Stimulated activated CD4-positive, alpha-beta T cell treated with anti-CD3 and anti-CD28 coated beads, TNF-alpha, amount 100 ng/mL, for 24 hours (primary cell): ENCODE results near the gene ZNF30.
"Not testable (repeated sequence)": the region's sequence is repeated elsewhere in the genome, so short reads cannot be mapped to it uniquely, and the experiment has no call there.

Experiments
- DNase-seq, 3 experiments: peaks; one replicate each; pipeline ENCODE4 v3.0.0-alpha.2; 2020; ENCODE audit warnings: low read depth in 3 of 3

ZNF30 gene

GRCh38 chr19:34985249-34986022, 58.7 kb downstream of the ZNF30 start:
- no peak for DNase-seq

- DNase-seq, result no peak
Observed at GRCh38 chr19:34988119-34988518, 61.4 kb downstream of the ZNF30 start.

- DNase-seq, result no peak
Observed at GRCh38 chr19:34989298-34989697, 62.6 kb downstream of the ZNF30 start.

- DNase-seq, result peak in 2 of 3 experiments; percentile 32 to 62
Observed at GRCh38 chr19:34990578-34991192, 64.0 kb downstream of the ZNF30 start.

- no peak for DNase-seq
Observed at GRCh38 chr19:34991542-34992333, 65.0 kb downstream of the ZNF30 start.

GRCh38 chr19:34992582-34992981, 65.9 kb downstream of the ZNF30 start:
- not testable (repeated sequence) for DNase-seq

GRCh38 chr19:34994286-34994642, 67.6 kb downstream of the ZNF30 start:
- no peak for DNase-seq
